GM18498 (cell line): ENCODE results near the gene KCNJ15.
"Not testable (repeated sequence)": the region's sequence is repeated elsewhere in the genome, so short reads cannot be mapped to it uniquely, and the experiment has no call there.

Experiments used
- ATAC-seq: cut with Tn5 transposase; IDR thresholded peaks from one replicate; pipeline ENCODE4 v1.9.1; 2021; ENCODE audit warnings: mild to moderate bottlenecking, moderate library complexity; ENCODE audit not compliant: unreplicated experiment

Gene KCNJ15

DNA sequence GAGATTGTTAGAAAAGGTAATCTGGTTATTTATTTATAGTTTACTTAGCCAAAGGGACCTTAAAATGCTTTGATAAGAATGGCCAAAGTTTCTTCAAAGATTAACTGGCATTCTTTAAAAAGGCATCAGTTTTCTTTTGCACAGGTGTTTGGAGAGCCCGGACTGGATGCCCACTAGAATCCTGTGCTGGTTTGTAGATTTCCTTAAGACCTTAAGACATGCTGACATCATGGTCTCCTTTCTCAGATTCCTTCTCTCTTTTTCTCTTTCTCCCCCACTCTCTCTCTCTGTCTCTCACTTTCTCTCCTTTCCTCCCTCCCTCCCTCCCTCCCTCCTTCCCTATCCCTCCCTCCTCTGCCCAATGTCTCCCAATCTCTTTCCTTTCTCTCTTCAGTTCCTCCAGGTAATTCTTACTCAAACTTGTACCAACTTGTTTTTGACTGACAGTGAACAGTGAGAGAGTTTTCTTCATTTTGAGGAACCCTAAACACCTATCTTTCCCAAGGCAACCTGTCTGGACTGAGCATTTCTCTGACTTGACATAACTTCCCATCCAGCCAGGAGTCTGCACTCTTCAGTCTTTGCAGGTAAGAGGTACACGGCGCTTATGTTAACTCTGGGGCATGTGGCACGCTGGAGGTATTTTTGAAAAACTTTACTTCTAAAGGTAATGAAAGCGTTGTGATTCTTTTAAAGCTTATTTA is at the start of gene KCNJ15:
TSS of gene KCNJ15 (plus strand) at position 393 of the 704 bp plus-strand sequence. CDS start 42,271 bp downstream, outside the sequence.
- no peak for ATAC-seq

DNA sequence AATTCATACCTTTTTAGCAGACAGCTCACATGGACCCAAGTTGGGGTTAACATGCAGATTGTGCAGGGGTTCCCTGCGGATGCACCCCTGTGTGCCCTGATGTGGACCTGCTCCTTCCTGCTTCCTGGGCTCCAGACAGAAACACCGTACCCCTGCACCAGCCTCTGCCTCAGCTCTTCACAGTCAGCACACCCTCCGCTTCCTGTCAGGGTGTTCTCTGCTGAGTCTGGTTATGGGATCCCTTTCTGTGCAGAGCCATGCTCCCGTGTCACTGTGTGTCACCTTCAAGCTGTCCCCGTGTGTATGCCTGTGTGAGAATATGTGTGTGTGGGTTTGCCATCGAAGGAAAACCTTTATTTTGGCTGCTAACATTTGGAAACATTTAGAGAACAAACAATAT is 48.7 kb upstream of the KCNJ15 start:
- ATAC-seq, result no peak

DNA sequence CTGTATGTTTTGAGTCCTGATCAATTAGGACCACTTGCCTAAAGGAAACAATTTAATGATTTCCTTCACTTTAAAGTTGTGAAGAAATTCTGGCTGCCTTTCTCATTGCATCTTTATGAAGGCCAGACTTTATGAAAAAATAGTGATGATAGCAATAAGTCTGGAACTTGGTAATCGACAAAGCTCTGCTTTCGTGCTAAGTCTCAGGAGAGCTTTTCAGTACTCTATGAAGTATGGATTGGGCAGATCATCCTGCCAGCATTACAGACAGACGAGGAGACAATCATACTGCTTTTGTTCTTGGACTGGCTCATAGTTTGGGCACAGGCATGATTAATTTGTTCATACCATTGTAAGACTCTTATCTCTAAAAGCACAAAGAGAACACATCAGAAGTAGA is 45.5 kb upstream of the KCNJ15 start:
- ATAC-seq, result no peak

DNA sequence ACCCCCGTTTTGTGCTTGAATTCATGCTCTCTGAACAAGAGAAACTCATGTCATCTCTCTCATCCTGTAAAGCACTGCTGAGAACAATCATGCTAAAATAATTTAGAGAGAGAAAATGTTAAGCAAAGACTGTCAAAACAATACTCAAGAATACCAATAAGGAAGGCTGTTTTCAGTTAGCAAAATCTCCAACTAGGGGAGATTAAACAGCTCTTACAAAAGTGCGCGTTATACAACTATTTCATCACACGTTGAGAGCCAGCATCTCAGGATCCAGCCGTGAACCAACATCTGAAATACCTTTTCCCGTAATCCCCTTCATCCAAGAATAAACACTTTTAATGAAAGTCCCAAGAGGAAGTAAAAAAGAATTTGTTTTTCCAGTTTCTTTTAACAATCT is 44.1 kb upstream of the KCNJ15 start:
- no peak for ATAC-seq

DNA sequence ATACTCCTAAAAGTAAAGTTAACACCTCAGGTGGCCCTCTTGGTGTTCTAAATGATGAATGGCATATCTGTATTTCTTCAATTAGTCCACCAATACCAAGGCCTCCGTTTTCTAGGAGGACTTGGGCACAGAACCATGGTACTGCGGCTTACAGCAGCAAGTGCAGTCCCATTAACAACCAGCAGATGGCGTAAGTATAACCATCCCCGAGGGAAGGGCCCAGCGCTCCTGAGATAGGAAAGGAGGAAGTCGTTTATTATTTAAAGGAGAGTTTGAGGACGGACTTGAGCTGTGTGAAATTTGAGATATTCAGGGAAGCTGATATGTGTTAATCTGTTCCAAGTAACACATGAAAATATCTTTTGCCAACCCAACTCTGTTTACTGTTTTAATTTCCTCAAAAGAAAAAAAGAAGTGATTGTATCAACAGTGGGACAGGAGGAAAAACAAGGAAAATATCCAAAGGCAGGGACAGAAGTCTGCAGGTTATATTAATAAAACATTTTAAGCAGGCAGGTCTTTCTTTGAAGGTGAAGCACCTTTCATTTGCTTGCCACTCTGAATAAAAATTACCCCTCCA is 37.7 kb upstream of the KCNJ15 start:
- peak; percentile 63 for ATAC-seq

DNA sequence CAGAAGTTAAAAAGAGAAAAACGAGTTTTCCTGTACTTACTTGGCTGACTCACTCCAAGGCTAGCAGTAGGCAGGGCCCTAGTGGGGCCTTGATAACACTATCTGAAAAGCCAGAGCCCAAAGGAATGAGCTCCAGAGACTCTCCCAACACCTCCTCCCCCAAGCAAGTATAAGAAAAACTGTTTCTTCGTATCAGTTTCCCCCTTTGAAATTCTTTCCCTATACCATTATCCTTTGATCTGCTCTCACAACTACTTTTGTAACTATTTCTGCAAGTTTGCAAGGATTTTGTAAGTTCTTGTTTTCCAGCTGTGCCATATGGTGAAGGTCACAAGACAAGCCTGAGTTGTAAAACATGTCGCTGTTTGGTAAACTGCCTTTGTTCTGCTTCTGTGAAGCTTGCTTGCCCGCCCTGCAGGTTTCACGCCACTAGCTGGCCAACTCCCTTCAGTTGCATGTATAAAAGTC is 36.5 kb upstream of the KCNJ15 start:
- no peak for ATAC-seq

DNA sequence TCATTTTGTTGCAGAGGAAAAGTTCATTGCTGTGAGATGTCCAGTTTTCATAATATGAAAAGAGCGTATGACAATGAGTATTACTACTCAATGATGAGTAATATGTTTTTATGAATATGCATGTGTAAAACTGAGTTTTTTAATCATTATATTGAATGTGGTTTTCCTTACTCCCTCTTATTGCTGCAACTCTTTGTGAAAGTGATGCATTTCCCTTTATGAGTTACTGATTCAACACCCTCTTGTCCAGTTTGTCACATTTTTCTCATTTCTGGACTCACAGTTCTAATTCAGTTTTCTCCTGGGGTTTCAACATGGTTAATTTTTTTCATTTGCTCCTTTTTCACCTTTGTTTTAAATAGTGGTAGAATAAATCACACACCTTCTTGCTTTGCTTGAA is 35.2 kb upstream of the KCNJ15 start:
- no peak for ATAC-seq

DNA sequence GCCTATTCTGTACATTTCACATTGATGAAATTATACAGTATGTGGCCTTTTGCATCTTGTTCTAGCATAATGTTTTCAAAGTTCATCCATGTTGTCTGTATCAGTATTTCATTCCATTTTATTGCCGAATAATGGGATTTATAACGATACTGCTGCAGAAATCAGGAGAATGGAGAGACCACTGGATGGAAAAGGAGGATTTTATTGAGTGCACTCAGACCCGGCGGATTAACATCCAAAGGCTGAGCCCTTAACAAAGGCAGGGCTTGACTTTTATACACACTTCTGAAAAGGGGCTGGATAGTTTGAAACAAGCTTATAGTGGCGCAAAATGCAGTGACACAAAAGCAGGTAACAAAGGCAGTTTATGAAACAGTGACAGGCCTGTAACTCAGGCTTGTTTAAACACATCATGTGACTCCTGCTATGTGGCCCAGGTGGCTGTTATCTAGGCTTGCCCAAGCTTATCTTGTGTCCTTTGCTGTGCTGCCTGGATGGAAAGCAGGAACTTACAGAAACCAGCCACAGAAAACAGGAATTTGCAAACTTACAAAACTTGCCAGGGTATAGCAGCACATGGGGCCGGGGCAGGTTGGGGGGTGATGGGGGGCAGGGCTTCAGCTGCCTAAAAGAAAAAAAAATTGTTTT is 32.8 kb upstream of the KCNJ15 start:
- ATAC-seq, result no peak

DNA sequence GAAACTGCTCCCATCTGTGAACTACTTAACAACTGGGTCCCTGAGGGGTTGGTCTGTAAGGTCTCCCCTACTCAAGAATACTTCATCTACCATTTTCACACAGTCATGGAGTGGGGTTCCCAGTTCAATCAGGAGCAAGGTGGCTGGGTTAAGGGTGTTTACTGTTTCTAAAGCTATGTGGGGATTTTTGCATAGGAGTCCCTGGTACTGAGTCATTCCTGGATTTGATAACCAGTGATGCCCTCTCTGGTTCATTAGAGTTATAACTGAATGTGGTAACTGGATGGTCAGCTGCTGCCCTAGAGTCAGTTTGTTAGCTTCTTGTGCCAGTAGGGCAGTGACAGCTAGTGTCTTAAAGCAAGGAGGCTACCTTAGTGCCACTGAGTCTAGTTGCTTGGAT is 29.4 kb upstream of the KCNJ15 start:
- no peak for ATAC-seq

DNA sequence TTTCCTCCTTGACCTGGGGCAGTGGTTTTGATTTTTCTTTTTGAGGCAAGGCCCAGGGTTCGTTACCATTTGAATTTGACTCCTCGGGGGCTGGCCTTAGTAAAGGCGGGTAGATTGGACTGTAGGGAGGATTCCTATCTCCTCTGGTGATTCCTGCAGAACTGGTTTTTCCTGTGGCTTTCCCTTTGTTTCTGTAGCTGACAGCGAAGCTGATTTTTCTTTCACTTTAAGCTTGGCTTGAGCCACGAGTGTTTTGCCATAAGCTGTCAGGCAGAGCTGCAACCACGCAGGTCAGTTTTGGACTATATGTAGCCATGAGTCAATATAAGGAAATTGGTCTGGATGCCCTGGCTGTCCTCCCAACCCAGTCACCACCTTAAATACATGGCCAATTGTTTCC is 28.7 kb upstream of the KCNJ15 start:
- ATAC-seq, result no peak

DNA sequence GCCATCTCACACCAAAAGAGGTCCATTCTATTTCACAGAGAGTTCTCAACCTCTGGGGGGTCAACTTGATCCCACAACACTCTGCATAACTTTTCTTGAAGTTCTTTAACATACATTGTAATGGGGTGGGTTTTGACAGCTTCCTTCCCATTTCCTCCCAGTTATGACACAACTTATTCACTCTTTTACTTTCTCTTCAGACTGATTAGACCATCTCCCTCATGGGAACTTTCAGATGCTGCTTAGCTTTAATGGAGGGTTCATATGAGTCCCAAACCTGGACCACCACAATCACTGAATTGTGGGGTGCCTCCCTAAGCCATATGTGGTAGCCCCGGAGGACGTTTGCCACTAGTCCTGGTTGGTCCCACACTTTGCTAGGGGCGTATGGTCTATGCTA is 28.3 kb upstream of the KCNJ15 start:
- no peak for ATAC-seq

DNA sequence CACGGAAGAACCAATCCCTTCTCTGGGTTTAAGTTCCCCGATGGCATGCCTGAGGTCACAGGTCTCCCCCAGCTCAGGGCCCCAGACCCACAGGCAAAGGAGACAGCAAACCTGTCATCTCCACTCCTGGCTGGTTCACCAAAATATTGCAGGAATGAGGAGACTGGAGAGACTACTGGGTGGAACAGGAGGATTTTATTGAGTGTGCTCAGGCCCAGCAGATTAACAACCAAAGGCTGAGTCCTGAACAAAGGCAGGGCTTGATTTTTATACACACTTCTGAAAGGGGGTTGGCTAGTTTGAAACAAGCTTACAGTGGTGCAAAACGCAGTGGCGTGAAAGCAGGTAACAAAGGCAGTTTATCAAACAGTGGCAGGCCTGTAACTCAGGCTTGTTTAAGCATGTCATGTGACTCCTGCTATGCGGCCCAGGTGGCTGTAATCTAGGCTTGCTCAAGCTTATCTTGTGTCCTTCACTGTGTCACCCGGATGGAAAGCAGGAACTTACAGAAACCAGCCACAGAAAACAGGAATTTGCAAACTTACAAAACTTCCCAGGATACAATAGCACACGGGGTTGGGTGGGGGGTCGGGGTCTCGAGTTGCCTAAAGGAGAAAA is 27.4 kb upstream of the KCNJ15 start:
- no peak for ATAC-seq

DNA sequence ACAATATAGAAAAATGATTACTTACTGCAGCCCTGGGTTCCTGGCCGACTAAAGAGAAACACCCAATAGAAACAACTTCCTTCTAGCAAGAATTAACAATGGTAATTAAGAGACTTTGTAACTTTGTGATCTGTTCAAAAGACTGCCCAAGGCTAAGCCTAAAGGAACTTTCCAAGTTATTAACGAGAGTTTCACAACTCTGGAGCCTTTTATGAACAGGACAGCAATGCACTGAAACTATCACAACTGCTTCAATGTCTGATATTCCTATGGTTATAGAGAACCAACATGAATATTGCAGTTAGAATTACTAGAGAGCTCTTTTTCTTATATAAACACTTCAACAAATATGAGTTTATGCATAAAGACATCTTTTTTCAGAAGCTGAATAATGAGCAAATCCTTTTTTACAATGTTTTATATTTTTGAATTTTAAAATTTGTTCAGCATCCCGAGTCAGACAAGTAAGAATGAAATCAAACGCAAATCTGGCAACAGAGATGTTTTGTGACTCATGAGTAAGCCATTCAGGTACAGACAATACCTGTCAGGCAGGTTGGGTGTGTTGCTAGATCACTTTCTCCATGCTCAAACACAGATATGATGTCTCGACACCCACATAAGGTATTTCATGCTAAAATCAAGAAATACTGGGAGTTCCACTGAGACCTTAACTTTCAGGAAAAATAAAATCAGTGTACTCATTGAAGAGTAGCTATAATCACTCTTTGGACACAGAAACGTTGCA is 22.2 kb upstream of the KCNJ15 start:
- no peak for ATAC-seq

DNA sequence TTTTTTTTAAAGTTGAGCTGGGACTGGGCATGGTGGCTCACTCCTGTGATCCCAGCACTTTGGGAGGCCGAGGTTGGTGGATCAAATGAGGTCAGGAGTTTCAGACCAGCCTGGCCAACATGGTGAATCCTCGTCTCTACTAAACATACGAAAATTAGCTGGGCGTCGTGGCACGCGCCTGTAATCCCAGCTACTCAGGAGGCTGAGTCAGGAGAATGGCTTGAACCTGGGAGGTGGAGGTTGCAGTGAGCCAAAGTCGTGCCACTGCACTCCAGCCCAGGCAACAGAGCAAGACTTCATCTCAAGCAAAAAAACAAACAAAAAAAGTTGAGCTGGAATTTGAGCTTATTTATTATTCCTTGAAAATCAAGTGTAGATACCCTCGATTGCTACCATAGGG is 21.5 kb upstream of the KCNJ15 start:
- ATAC-seq, result not testable (repeated sequence)

DNA sequence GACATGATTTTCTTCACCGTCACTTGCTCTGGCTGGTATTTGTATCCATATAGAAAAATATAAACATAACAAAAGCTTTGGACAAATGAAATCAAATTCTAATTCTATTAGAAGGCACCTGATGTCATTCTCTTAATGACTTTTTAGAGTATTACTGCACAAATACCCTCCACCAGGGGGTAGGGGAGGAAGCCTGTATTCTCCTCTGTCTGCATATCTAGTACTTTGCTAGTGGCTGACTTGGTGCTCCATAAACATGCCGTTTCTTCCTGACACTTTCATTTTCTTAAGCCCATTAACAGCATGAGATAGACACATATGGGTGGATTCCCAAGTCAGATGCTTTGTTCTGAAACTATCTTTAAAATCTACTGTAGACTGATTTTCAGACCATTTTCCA is 20.6 kb upstream of the KCNJ15 start:
- no peak for ATAC-seq

DNA sequence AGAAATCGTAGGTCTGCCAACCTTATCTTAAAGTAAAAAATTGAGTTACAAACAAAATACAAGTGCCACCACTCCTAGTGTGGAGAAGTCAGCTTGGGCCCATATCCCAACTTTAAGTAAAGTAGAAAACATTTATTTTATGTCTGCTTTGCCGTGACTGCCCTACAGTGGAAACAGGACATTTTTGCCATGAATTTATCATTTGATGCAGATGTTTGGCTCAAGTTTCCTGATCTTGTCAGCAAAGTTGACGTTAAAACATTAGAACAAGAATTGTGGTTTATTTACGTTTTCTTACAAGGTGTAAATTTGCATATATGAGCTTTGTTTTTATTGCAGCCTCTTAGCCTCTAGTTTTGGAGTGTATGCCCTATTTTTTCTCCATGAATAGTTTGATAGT is 17.1 kb upstream of the KCNJ15 start:
- no peak for ATAC-seq

DNA sequence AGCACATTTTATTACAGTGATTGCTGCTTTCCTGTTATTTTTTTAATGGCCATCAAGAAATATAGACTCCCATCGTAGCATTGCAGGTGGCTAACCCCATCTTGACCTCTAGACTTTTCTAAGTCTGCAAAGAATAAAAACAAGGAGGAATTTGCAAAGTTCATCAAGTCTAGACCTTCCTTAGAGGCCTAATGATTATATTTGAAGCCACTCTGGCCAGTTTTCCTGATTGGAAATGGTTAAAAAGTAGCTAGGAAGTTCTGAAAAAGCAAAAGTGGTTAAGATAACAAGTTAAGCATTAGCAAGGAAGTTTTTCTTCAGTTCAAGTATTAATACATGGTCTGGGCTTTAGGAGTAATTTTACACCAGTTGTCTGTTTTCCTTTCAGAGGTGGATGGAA is 16.7 kb upstream of the KCNJ15 start:
- ATAC-seq, result no peak

DNA sequence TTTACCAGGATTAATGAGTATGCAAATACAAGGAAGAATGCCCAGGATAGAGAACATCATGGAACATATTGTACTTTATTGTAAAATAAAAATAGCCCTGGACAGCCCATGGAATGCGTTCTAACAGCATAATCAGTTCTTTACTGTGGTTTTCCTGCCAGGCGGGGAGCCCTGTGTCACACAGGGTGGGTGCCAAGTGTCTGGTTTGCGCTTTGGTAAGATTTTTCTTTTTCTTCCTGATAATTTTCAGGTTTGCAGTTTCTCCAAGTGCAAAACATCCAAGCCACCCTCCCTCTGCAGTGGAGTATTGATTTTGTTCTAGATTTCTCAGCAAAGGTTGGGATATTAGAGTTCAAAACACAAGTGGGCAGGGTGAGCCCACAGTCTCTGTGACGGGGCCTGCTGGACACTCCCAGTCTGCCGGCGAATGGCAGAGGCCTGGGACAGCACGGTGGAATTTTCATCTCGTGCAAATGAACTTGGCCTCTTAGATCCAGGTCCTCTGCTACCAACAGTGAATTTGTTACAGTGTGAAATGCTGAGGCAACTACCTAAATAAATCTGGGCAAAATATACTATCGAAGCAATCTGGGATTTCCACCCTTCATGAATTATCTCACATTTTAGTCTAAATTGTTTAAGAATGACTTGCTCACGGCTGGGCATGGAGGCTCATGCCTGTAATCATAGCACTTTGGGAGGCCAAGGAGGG is 15.6 kb upstream of the KCNJ15 start:
- no peak for ATAC-seq

DNA sequence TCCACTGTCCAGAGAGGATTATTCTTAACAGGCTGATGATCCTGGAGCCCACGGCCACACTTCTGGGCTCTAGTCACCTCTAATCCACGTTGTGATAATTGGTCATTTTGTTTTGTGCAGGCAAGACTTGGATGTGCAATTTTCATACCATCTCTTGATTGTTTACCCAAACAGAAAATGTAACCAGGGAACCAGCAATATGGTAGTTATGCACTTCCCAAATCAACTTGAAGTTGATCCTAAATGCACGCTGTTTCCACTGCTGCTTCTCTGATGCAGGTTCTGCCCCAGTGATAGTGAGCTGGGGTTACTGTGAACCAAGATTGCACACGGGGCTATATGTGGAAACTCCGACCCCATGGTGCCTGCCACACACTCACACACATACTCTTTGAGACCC is 14.7 kb upstream of the KCNJ15 start:
- no peak for ATAC-seq

DNA sequence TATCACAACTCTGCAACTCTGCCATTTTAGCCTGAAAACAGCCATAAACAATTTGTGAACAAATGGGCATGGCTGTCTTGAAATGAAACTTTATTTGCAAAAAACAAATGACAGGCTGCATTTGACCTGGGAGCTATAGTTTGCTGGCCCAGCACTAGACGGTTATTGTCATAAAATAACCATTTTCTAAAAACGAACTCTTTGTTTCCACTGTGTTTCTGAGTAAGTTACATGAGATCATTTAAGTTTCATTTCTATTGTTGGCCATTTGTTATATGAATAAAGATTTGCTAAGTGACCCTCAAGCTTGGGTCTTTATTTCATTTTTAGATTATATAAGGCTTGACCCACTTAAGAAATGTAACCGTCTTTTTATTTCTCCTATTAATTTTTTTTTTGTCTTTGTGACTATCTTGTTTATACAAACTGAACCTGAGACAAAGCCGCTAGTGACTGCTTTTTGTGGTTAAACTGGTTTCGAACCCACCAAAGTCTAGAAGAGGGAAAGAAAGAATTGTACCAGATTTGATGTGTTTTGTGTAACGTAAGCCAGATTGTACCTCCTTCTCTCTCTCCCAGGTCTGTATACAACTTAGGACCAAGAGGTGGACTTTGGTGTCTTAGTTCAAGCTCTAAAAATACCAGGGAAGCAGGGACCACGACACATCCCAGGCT is 12.9 kb upstream of the KCNJ15 start:
- no peak for ATAC-seq
